OCI-LY3 (cell line): ENCODE results near the gene FGGY.
"Not testable (repeated sequence)": the region's sequence is repeated elsewhere in the genome, so short reads cannot be mapped to it uniquely, and the experiment has no call there.

Experiments
- H2AFZ ChIP-seq: fragments of 200-600, 300-600 bp; shearing (Covaris generic); 2 replicates; pipeline ENCODE4 v1.6.0; 2014; ENCODE audit warnings: antibody characterized with exemption, low read depth, low read length
- H3K27ac ChIP-seq: fragments of 200-600, 300-600 bp; sonication (generic); 2 replicates; pipeline ENCODE4 v1.5.1; 2014; ENCODE audit warnings: mild to moderate bottlenecking, low read length, moderate library complexity, mixed read lengths
- H3K27me3 ChIP-seq: fragments of 200-600, 300-600 bp; sonication (generic); 2 replicates; pipeline ENCODE4 v1.6.1; 2014; ENCODE audit warnings: low read depth, low read length, mixed read lengths
- H3K36me3 ChIP-seq: fragments of 200-600, 300-600 bp; sonication (generic); replicated peaks from 2 replicates; pipeline ENCODE3; 2014; ENCODE audit warnings: low read depth, low read length, mixed read lengths
- H3K4me1 ChIP-seq: fragments of 300-600, 200-600 bp; sonication (generic); 2 replicates; pipeline ENCODE4 v1.6.1; 2014; ENCODE audit warnings: low read length, mixed read lengths
- H3K4me2 ChIP-seq: fragments of 200-600, 300-600 bp; sonication (generic); 2 replicates; pipeline ENCODE4 v1.6.1; 2014; ENCODE audit warnings: low read length, mixed read lengths
- H3K4me3 ChIP-seq: fragments of 300-600, 200-600 bp; sonication (generic); 2 replicates; pipeline ENCODE4 v1.5.1; 2014; ENCODE audit warnings: antibody characterized with exemption, mild to moderate bottlenecking, low read length, moderate library complexity
- H3K79me2 ChIP-seq: fragments of 300-600, 200-600 bp; shearing (Covaris generic); 2 replicates; pipeline ENCODE4 v1.6.1; 2014; ENCODE audit warnings: mild to moderate bottlenecking, low read length, mixed read lengths
- H3K9ac ChIP-seq: fragments of 300-600, 200-600 bp; shearing (Covaris generic); 2 replicates; pipeline ENCODE4 v1.6.0; 2014; ENCODE audit warnings: mild to moderate bottlenecking, low read length, moderate library complexity
- H3K9me3 ChIP-seq: fragments of 200-600, 300-600 bp; shearing (Covaris generic); 2 replicates; pipeline ENCODE4 v1.6.1; 2014; ENCODE audit warnings: low read length, mixed read lengths; ENCODE audit not compliant: insufficient read depth
- H4K20me1 ChIP-seq: fragments of 200-600, 300-600 bp; sonication (generic); 2 replicates; pipeline ENCODE4 v1.6.1; 2016; ENCODE audit warnings: low read length, mixed read lengths; ENCODE audit not compliant: insufficient read depth
- EZH2phosphoT487 ChIP-seq: fragments of 200-600 bp; shearing (Covaris generic); IDR thresholded peaks from 2 replicates; pipeline ENCODE4 v1.6.1; 2018; ENCODE audit warnings: antibody characterized with exemption, mixed run types, low read depth
- TF ChIP-seq, protein P1 (sequence below): fragments of 200-600, 300-600 bp; sonication (generic); IDR thresholded peaks from 2 replicates; pipeline ENCODE4 v1.5.1; 2014; ENCODE audit warnings: antibody characterized with exemption, low read length, low read depth

FGGY gene

DNA sequence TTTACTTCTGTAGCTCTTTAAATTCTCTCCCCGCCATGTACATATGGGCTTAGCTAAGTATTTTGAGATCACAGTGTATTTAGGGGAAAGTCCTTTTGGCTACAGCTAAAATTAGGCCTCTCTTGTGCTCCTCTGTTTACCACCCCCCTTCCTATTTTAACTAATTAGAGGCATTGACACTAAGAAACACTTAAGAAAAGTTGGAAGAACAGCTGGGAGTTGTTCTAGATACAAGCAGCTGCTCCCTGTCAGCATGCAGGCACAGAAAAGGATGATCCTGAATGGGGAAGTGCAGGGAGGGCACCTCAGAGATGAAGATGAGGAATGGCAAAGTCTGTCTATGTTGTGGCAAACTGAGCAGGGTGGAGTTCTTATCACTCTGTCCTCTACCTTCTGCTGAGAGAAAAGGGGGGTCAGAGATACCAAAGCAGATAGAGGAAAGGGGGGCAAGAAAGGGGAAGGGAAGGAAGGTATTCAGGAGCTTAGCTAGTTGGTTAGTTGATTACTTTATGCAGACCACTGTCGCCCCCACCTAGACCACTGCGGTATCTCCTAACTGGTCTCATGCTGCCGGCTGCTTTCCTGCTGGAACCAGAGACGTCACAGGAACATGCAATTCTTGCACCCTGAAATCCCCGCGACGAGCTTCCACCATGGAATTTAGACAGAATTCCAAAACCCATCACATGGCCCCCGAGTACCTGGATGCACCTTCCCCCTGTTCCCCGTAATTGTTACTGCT lies 435.5 kb downstream of the FGGY start:
- Histone ChIP-seq H4K20me1 (no peaks in the 10 kb centered on the region), H3K79me2 (no peaks in the 10 kb centered on the region), H2AFZ (no peak overlapping the region), H3K4me3 (no peak overlapping the region), H3K36me3 (no peaks in the 10 kb centered on the region), H3K9me3 (no peaks in the 10 kb centered on the region), H3K4me2 (no peak overlapping the region), H3K27ac (no peak overlapping the region), H3K9ac (no peak overlapping the region), H3K4me1 (no peaks in the 10 kb centered on the region), H3K27me3 (no peaks in the 10 kb centered on the region)
- TF ChIP-seq EZH2phosphoT487 = no peak
- TF ChIP-seq, protein P1, sequence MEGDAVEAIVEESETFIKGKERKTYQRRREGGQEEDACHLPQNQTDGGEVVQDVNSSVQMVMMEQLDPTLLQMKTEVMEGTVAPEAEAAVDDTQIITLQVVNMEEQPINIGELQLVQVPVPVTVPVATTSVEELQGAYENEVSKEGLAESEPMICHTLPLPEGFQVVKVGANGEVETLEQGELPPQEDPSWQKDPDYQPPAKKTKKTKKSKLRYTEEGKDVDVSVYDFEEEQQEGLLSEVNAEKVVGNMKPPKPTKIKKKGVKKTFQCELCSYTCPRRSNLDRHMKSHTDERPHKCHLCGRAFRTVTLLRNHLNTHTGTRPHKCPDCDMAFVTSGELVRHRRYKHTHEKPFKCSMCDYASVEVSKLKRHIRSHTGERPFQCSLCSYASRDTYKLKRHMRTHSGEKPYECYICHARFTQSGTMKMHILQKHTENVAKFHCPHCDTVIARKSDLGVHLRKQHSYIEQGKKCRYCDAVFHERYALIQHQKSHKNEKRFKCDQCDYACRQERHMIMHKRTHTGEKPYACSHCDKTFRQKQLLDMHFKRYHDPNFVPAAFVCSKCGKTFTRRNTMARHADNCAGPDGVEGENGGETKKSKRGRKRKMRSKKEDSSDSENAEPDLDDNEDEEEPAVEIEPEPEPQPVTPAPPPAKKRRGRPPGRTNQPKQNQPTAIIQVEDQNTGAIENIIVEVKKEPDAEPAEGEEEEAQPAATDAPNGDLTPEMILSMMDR = no peak

GRCh38 chr1:59733443-59734141 lies 436.7 kb downstream of the FGGY start:
- H3K4me3 ChIP-seq = no peak overlapping the region
- H3K27me3 ChIP-seq = no peaks in the 10 kb centered on the region
- H2AFZ ChIP-seq = no peak overlapping the region
- no peaks in the 10 kb centered on the region for H3K4me1 ChIP-seq
- no peaks in the 10 kb centered on the region for H4K20me1 ChIP-seq
- no peak overlapping the region for H3K4me2 ChIP-seq
- no peak for TF ChIP-seq EZH2phosphoT487
- TF ChIP-seq, protein P1 = no peak
- no peaks in the 10 kb centered on the region for H3K9me3 ChIP-seq
- H3K79me2 ChIP-seq = no peaks in the 10 kb centered on the region
- no peak overlapping the region for H3K9ac ChIP-seq
- no peaks in the 10 kb centered on the region for H3K36me3 ChIP-seq
- no peak overlapping the region for H3K27ac ChIP-seq

DNA sequence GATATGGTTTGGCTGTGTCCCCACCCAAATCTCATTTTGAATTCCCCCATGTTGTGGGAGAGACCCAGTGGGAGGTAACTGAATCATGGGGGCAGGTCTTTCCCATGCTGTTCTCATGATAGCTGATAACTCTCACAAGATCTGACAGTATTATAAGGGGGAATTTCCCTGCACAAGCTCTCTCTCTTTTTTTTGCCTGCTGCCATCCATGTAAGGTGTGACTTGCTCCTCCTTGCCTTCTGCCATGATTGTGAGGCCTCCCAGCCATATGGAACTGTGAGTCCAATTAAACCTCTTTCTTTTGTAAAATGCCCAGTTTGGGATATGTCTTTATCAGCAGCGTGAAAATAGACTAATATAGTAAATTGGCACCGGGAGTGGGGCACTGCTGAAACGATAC lies 439.0 kb downstream of the FGGY start:
- H4K20me1 ChIP-seq, H2AFZ ChIP-seq, H3K79me2 ChIP-seq, H3K4me3 ChIP-seq, H3K4me2 ChIP-seq, H3K4me1 ChIP-seq, H3K36me3 ChIP-seq, H3K9ac ChIP-seq, H3K9me3 ChIP-seq, H3K27ac ChIP-seq, H3K27me3 ChIP-seq: not testable (repeated sequence)

GRCh38 chr1:59736744-59737143 lies 439.9 kb downstream of the FGGY start:
- Histone ChIP-seq H2AFZ (no peak overlapping the region), H3K79me2 (no peaks in the 10 kb centered on the region), H3K4me3 (no peak overlapping the region), H3K27ac (no peak overlapping the region), H3K9me3 (no peaks in the 10 kb centered on the region), H3K4me1 (no peaks in the 10 kb centered on the region), H4K20me1 (no peaks in the 10 kb centered on the region), H3K36me3 (no peaks in the 10 kb centered on the region), H3K9ac (no peak overlapping the region), H3K27me3 (no peaks in the 10 kb centered on the region), H3K4me2 (no peak overlapping the region)
- no peak for TF ChIP-seq EZH2phosphoT487
- TF ChIP-seq, protein P1 = no peak
